Dendritic cell treated with granulocyte-macrophage colony-stimulating factor and Interleukin-4, amounts not matched to agents 40 ng/mL and 50 ng/mL, for 4 days (primary cell): Measurements from ENCODE around the gene NR1H2.
"Not testable (repeated sequence)": the region's sequence is repeated elsewhere in the genome, so short reads cannot be mapped to it uniquely, and the experiment has no call there.

Experiments used
- H3K27ac Mint-ChIP-seq: one replicate; pipeline ENCODE4 v1.8.0; 2022; ENCODE audit warnings: mild to moderate bottlenecking, mixed read lengths
- H3K27me3 Mint-ChIP-seq: one replicate; pipeline ENCODE4 v1.8.0; 2022; ENCODE audit warnings: mild to moderate bottlenecking, mixed read lengths
- H3K36me3 Mint-ChIP-seq: one replicate; pipeline ENCODE4 v1.8.0; 2022; ENCODE audit warnings: low read depth, mixed read lengths
- H3K4me1 Mint-ChIP-seq: one replicate; pipeline ENCODE4 v1.8.0; 2022; ENCODE audit warnings: low read depth, mixed read lengths
- H3K4me3 Mint-ChIP-seq: one replicate; pipeline ENCODE4 v1.8.0; 2022; ENCODE audit warnings: mild to moderate bottlenecking, moderate library complexity, mixed read lengths
- H3K9me3 Mint-ChIP-seq: one replicate; pipeline ENCODE4 v1.8.0; 2022; ENCODE audit warnings: mixed read lengths
- intact Hi-C: fragments of 100-400 bp; cut with micrococcal nuclease; formaldehyde crosslinking; loops from one replicate; pipeline ENCODE4 v1.15.0; 2022

NR1H2 gene

DNA sequence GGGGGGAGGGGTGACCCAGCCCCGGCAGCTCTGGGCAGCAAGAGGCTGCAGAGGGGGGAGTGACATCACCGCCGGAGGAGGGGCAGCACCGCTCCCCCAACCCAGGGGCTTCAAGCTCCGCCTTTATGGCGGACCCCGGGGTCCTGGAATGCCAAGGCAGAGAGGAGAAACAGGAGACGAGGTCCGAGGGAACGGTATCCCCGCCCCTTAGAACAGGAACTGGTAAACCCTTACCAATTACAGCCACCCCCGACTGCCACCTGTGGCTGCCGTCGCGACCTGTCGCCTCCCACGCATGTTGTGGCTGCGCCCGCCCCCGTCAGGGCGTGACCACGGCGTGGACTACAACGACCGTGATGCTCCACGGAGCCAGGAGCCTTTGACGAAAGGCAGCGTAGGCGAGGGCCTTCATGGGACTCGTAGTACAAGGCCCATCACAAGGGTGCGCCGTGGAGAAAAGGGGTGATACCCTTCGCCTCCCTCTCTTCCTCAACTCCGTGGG lies 43.0 kb upstream of the NR1H2 start:
- Mint-ChIP-seq H3K4me1 (peaks cover 89% of the 10 kb centered on the region), H3K4me3 (peak overlapping the region; percentile 81), H3K36me3 (peaks cover 48% of the 10 kb centered on the region), H3K27me3 (no peaks in the 10 kb centered on the region), H3K27ac (peak overlapping the region; percentile 84), H3K9me3 (no peaks in the 10 kb centered on the region)
- intact Hi-C loops, result no loop called here

DNA sequence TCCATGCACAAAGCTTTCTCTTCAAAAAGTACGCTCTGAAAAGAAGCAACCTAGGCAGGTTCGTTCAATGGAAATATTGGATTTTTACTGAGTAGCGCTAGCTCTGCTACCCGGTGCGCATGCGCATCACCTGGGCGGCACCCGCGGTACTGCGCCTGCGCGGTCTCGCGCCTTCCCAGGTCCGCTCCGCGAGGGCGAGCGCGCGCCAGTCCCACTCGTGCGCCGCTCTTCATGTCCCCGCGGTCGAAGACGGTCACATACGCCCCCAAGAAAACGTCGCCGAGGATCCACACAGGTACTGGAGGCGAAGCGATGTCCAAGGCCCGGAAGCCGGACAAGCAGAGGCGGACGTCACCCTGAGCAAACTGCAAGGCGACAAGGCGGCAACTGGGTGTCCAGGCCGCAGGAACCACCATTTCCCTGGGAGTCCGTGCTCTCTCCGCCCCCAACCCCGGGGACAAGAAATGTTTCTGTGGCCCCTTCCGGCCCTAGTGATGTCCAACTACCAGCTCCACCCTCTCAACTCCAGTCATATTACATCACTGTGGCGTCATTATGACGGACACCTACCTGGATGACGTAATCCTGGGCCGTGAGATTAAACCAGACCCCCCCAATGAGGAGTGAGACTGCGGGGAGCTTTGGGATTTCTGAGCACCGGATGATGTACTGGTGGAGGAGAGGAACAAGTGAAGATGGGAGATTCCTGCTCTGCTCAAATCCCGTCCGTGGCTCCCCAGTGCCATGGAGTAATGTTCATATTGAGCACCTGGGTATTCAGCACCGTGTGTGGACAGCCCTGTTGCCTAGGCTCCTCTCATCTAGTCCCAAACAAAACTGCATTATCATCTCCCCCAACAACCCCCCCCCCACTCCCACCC lies 42.3 kb upstream of the NR1H2 start:
- peak overlapping the region; percentile 81 for H3K4me3 Mint-ChIP-seq
- no peaks in the 10 kb centered on the region for H3K27me3 Mint-ChIP-seq

DNA sequence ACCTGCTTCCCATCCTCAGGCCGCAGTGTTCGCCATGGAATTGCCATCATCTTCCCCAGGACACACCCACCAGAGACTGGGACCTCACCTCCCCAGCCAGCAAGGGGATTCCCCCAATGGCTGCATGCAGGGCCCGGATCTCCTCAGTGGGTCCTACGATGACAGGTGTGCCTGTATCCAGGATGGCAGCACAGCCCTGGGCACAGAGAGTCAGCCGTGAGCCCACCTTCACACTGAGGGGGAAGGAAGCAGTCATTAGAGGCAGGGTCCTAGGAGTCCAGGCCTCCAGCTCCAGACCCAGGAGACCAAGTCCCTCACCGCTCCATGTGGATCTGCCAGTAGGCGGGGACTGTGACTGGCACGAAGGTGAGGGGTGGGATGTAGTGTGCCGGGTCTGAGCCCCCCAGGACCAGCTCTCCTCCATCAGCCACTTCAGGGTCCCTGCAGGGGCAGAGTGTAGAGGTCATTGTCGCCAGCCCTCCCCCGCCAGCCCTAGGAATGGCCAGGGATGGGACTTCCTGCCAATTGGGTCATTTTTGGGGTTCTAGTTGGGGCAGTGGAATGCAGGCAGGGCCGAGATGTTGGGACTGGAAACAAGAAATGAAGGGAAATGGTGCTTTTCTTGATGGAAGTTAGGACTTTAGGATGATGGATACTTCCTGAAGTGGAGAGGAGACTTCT lies 41.4 kb upstream of the NR1H2 start:
- intact Hi-C loops, result no loop called here
- H3K4me1 Mint-ChIP-seq, result peaks cover 92% of the 10 kb centered on the region
- peak overlapping the region; percentile 10 for H3K4me3 Mint-ChIP-seq
- H3K36me3 Mint-ChIP-seq, result peaks cover 51% of the 10 kb centered on the region
- no peaks in the 10 kb centered on the region for H3K27me3 Mint-ChIP-seq
- H3K9me3 Mint-ChIP-seq, result no peaks in the 10 kb centered on the region
- H3K27ac Mint-ChIP-seq, result peak overlapping the region; percentile 84

More for the DNA sequence above, 42.3 kb upstream of the NR1H2 start:
- intact Hi-C loops, result no loop called here
- Mint-ChIP-seq H3K27ac (peak overlapping the region; percentile 84), H3K4me1 (peaks cover 91% of the 10 kb centered on the region), H3K36me3 (peaks cover 51% of the 10 kb centered on the region), H3K9me3 (no peaks in the 10 kb centered on the region)

DNA sequence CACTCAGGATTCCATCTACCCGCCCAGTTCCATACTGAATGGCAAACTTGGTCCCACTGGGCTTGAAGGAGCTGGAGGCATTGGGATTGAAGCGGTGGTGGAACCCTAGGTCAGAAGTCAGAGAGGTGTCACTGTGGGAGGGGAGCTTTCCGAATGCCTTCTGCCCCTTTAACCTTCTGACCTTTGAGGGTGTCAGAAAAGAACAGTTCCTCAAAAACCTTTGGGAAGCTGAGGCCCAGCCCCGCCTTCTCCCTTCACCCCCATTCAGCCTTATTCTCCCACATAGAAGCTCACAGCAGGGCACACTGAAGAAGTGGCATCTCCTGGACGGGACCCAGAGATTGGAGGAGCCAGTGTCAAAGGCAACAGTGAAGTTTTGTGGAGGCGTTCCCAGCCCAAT lies 39.2 kb upstream of the NR1H2 start:
- H3K27me3 Mint-ChIP-seq, intact Hi-C loops, H3K9me3 Mint-ChIP-seq, H3K4me3 Mint-ChIP-seq: not testable (repeated sequence)
- H3K4me1 Mint-ChIP-seq, result peaks cover 81% of the 10 kb centered on the region
- peak overlapping the region; percentile 55 for H3K27ac Mint-ChIP-seq
- H3K36me3 Mint-ChIP-seq, result peaks cover 51% of the 10 kb centered on the region

DNA sequence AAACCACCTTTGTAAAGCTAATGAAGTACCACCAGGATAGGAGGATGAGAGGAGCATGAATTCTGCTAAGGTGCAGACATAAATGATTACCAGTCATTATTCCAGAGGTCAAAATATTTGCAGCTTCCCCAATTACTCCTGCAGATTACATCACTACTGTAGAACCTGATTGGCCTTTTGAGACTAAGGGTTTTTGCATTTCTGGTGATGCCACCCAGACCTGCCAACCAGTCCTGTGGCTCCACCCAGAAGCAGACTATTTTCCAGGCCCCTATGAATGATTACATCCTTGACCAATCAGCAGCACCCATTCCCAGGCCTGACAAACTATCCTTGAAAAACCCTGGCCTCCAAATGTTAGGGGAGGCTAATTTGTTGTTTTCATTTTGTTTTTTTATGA lies 35.9 kb upstream of the NR1H2 start:
- no peaks in the 10 kb centered on the region for H3K9me3 Mint-ChIP-seq
- H3K27ac Mint-ChIP-seq, result peak overlapping the region; percentile 59
- intact Hi-C loops, result no loop called here
- peaks cover 77% of the 10 kb centered on the region for H3K4me1 Mint-ChIP-seq
- no peaks in the 10 kb centered on the region for H3K27me3 Mint-ChIP-seq
- peaks cover 39% of the 10 kb centered on the region for H3K36me3 Mint-ChIP-seq
- H3K4me3 Mint-ChIP-seq, result no peak overlapping the region

DNA sequence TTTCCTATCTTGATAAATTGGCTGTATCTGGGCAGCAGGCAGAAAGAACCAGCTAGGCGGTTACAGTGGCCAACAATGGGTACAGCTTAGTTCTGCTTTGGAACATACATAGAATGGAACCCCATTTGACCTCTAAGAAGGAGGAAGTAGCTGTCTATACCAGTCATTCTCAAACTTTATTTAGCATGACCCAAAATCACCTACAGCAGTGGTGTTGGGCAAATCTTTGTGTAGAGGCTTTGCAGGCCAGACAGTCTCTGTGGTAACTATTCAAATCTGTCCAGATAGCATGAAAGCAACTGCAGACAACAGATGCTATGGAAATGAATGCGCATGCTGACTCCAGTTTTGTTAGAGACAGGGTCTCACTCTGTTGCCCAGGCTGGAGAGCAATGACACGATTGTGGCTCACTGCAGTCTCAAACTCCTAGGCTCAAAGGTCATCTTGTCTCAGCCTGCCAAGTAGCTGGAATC lies 35.1 kb upstream of the NR1H2 start:
- no peaks in the 10 kb centered on the region for H3K9me3 Mint-ChIP-seq
- peak overlapping the region; percentile 30 for H3K4me3 Mint-ChIP-seq
- peaks cover 75% of the 10 kb centered on the region for H3K4me1 Mint-ChIP-seq
- intact Hi-C loops, result no loop called here
- no peaks in the 10 kb centered on the region for H3K27me3 Mint-ChIP-seq
- H3K36me3 Mint-ChIP-seq, result peaks cover 31% of the 10 kb centered on the region
- H3K27ac Mint-ChIP-seq, result peak overlapping the region; percentile 59

DNA sequence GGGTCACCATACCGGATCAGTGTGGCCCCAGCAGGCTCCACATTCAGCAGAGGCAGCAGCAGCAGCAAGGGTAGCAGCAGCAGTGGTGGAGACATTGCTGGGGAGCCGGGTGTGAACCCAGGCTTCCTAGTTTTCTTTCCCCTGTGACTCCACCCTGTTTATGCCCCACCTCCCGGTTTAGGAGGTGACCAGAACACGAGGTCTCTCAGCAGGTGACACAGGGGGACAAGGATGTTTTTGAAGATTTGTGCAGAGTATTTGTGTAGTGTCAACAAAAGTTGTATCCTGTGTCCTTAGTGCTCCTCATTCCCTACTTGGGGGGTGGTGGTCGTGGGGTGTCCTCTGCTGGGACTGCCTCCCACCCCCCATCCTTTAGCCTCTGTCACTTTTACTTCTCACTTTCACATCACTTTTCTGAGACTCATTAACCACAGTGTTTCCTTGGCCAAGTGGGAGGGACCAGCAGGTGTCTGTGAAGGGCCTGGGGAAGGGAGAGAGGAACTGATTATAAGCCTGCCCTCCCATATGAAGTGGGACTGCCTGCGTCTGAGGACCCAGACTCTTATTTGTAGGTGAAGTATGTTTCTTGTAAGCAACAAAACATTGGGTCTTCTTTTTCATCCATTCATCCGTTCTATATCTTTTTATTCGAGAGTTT lies 31.5 kb upstream of the NR1H2 start:
- intact Hi-C loops, result no loop called here
- peak overlapping the region; percentile 80 for H3K27ac Mint-ChIP-seq

DNA sequence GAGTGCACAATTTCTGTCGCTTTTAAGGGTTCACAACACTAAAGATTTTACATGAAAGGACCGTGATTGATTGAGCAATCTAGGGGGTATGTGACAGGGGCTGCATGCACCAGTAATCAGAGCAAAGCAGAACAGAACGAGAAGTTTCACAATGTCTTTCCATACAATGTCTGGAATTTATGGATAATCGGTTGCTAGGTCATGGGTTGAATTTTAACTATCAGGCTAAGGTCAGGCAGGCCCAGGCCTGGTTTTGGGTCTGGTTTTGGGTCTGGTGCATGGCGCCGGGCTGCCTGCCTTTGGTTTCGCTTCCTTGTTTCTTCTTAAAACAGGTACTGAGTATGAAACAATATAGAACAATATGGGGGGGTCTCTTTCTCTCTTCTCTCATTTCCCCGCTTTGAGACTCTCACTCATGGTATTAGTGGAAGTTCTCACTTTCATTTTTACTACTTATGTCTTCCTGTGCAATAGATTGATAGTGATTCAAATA lies 29.1 kb upstream of the NR1H2 start:
- peak overlapping the region; percentile 69 for H3K27ac Mint-ChIP-seq
- H3K36me3 Mint-ChIP-seq, H3K9me3 Mint-ChIP-seq, H3K4me3 Mint-ChIP-seq, H3K27me3 Mint-ChIP-seq, intact Hi-C loops: not testable (repeated sequence)
- H3K4me1 Mint-ChIP-seq, result peaks cover 51% of the 10 kb centered on the region

More for the DNA sequence above, 31.5 kb upstream of the NR1H2 start:
- Mint-ChIP-seq H3K9me3 (no peaks in the 10 kb centered on the region), H3K4me1 (peaks cover 63% of the 10 kb centered on the region), H3K27me3 (no peaks in the 10 kb centered on the region), H3K4me3 (peak overlapping the region; percentile 75), H3K36me3 (peaks cover 6% of the 10 kb centered on the region)

DNA sequence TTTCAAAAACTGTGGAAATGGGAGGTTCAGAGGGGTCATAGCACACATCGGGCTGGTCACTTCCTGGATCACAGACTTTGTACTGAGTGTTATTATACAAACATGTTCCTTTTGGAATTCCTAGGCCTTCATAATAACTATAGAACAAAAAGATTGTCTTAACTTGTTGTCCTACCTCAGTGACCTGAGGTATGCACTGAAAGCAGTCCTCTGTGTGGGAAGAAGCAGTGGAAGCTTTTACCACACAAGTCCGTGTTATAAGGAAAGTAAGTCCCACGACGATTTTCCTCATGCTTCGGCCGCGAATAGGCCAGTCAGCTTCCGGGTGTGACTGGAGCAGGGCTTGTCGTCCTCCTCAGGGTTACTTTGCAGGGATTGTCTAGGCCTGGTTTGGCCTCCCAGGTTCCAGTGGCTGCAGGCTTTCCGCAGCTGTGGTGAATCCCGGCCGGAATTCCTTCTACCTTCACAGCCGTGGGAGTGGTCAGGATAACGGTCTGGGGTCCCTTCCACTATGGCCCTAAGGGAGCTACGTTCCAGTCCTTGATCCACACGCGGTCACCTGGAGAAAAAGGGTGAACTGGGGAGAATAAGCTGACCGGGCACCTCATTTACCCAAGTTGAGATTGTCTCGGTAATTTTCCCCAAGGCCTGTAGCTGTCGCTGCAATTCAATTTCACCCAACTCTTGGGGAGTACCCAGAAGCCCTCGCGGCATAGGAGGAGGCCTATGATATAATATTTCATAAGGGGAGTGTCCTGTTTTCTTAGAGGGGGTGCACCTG lies 26.8 kb upstream of the NR1H2 start:
- no peaks in the 10 kb centered on the region for H3K27me3 Mint-ChIP-seq
- no peak overlapping the region for H3K27ac Mint-ChIP-seq
- no peak overlapping the region for H3K4me3 Mint-ChIP-seq
- H3K4me1 Mint-ChIP-seq, result peaks cover 31% of the 10 kb centered on the region
- intact Hi-C loops, result no loop called here
- no peaks in the 10 kb centered on the region for H3K36me3 Mint-ChIP-seq
- no peaks in the 10 kb centered on the region for H3K9me3 Mint-ChIP-seq

DNA sequence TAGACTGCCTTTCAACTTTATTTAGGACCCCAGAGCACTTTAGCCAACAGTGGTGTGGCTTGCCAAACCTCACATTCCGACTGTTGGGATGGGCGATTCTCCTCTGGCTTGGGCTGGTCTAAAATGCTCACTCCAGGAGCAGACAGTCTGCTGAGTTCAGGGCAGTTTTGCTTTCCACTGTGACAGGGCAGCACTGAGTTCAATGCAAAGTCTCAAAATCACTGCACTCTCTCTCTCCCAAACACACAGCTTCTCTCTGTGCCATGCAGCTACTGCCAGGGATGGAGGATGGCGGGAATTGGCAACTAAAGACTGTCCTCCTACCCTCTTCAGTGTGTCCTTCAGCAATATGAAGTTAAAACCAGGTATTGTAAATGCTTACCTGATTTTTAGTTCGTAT lies 24.0 kb upstream of the NR1H2 start:
- H3K4me1 Mint-ChIP-seq, result peaks cover 12% of the 10 kb centered on the region
- no peak overlapping the region for H3K4me3 Mint-ChIP-seq
- peaks cover 6% of the 10 kb centered on the region for H3K27me3 Mint-ChIP-seq
- no peaks in the 10 kb centered on the region for H3K36me3 Mint-ChIP-seq
- intact Hi-C loops, result no loop called here
- no peaks in the 10 kb centered on the region for H3K9me3 Mint-ChIP-seq
- peak overlapping the region; percentile 11 for H3K27ac Mint-ChIP-seq

DNA sequence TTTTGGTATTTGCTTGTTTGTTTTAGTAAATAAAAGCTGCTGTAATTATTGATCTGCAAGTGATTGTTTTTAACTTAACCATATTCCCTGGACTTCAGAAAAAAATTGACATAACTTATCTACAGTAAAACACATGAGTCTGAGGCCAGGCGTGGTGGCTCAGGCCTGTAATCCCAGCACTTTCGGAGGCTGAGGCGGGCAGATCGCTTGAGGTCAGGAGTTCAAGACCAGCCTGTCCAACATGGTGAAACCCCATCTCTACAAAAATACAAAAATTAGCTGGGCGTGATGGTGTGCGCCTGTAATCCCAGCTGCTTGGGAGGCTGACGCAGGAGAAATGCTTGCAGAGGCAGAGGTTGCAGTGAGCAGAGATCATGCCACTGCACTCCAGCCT lies 22.8 kb upstream of the NR1H2 start:
- intact Hi-C loops, H3K27me3 Mint-ChIP-seq, H3K9me3 Mint-ChIP-seq, H3K27ac Mint-ChIP-seq, H3K4me3 Mint-ChIP-seq, H3K36me3 Mint-ChIP-seq: not testable (repeated sequence)
- H3K4me1 Mint-ChIP-seq, result peaks cover 18% of the 10 kb centered on the region

DNA sequence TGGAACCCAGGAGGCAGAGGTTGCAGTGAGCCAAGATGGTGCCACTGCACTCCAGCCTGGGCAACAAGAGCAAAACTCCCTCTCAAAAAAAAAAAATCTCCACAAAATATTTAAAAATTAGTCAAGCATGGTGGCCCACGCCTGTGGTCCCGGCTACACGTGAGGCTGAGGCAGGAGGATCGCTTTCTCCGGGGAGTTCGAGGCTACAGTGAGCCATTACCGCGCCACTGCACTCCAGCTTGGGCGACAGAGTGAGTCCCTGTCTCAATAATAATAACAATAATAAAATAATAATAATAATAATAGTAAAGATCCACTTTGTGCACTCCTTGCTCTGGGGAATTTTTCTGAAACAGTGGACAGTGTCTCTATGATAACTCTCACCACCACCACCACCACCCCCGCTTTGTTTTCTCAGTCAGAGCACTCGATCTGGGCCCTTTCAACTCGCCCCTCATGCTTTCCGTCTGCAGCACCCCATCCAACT lies 19.5 kb upstream of the NR1H2 start:
- peaks cover 8% of the 10 kb centered on the region for H3K36me3 Mint-ChIP-seq
- H3K9me3 Mint-ChIP-seq, result no peaks in the 10 kb centered on the region
- intact Hi-C loops, result loop anchor here (1.0 kb wide), 1 partner anchor 105 kb away; no protein-coding TSS in a partner anchor
- no peak overlapping the region for H3K4me3 Mint-ChIP-seq
- peaks cover 51% of the 10 kb centered on the region for H3K4me1 Mint-ChIP-seq
- peak overlapping the region; percentile 95 for H3K27ac Mint-ChIP-seq
- peaks cover 18% of the 10 kb centered on the region for H3K27me3 Mint-ChIP-seq
